KMS-11 (cell line): Measurements from ENCODE around the gene TMEM106B.

Source experiments
- H2AFZ ChIP-seq: fragments of 200-600 bp; sonication (generic); 2 replicates; pipeline ENCODE4 v1.6.1; 2016; ENCODE audit warnings: antibody characterized with exemption, mixed run types, low read depth
- H3K27ac ChIP-seq: fragments of 200-600 bp; sonication (generic); 2 replicates; pipeline ENCODE4 v1.6.1; 2016; ENCODE audit warnings: mild to moderate bottlenecking, mixed run types
- H3K27me3 ChIP-seq: fragments of 200-600 bp; sonication (generic); 2 replicates; pipeline ENCODE4 v1.6.1; 2017; ENCODE audit warnings: mild to moderate bottlenecking, low read depth, mixed run types, moderate library complexity; ENCODE audit not compliant: insufficient read depth
- H3K36me3 ChIP-seq: fragments of 200-600 bp; sonication (generic); 2 replicates; pipeline ENCODE4 v1.6.1; 2017; ENCODE audit warnings: mild to moderate bottlenecking, mixed run types; ENCODE audit not compliant: insufficient read depth
- H3K4me1 ChIP-seq: fragments of 200-600 bp; sonication (generic); 2 replicates; pipeline ENCODE4 v1.6.1; 2016; ENCODE audit warnings: mild to moderate bottlenecking, low read depth, mixed run types; ENCODE audit not compliant: poor library complexity, severe bottlenecking
- H3K4me2 ChIP-seq: fragments of 200-600 bp; sonication (generic); 2 replicates; pipeline ENCODE4 v1.7.0; 2016; ENCODE audit warnings: mild to moderate bottlenecking, mixed run types
- H3K4me3 ChIP-seq: fragments of 200-600 bp; sonication (generic); IDR thresholded peaks from 2 replicates; pipeline ENCODE4 v1.6.1; 2017; ENCODE audit warnings: low read depth, low read length, mixed read lengths; ENCODE audit not compliant: insufficient read depth
- H3K79me2 ChIP-seq: fragments of 200-600 bp; sonication (generic); 2 replicates; pipeline ENCODE4 v1.6.1; 2016; ENCODE audit warnings: low read depth, mixed run types; ENCODE audit not compliant: insufficient read depth
- H3K9ac ChIP-seq: fragments of 200-600 bp; sonication (generic); 2 replicates; pipeline ENCODE4 v1.6.1; 2016; ENCODE audit warnings: mild to moderate bottlenecking, mixed run types
- H4K20me1 ChIP-seq: fragments of 200-600 bp; sonication (generic); 2 replicates; pipeline ENCODE4 v1.6.1; 2016; ENCODE audit warnings: mild to moderate bottlenecking, mixed run types; ENCODE audit not compliant: insufficient read depth
- TF ChIP-seq, protein P1 (sequence below): fragments of 200-600 bp; sonication (generic); conservative IDR thresholded peaks from 2 replicates; pipeline ENCODE4 v1.6.1; 2017; ENCODE audit warnings: low read depth, mild to moderate bottlenecking, antibody characterized with exemption, low read length, moderate library complexity, mixed read lengths

TMEM106B gene

DNA sequence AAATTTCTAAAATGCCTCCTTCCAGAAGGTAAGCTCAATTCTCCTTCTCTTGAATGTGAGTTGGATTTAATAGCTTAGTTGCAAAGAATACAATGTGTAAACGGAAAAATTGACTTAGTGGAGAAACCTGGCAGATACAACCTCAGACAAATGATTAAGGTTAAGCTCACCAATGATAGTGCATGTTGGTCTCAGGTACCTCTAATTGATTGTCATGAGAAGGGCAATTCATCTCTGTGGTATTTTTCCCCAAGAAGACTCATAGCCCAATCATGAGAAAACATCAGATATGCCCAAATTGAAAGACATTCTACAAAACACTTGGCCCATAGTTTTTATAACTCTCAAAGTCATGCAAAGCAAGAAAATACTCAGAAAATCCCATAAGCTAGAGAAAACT lies 36.2 kb upstream of the TMEM106B start:
- TF ChIP-seq, protein P1, sequence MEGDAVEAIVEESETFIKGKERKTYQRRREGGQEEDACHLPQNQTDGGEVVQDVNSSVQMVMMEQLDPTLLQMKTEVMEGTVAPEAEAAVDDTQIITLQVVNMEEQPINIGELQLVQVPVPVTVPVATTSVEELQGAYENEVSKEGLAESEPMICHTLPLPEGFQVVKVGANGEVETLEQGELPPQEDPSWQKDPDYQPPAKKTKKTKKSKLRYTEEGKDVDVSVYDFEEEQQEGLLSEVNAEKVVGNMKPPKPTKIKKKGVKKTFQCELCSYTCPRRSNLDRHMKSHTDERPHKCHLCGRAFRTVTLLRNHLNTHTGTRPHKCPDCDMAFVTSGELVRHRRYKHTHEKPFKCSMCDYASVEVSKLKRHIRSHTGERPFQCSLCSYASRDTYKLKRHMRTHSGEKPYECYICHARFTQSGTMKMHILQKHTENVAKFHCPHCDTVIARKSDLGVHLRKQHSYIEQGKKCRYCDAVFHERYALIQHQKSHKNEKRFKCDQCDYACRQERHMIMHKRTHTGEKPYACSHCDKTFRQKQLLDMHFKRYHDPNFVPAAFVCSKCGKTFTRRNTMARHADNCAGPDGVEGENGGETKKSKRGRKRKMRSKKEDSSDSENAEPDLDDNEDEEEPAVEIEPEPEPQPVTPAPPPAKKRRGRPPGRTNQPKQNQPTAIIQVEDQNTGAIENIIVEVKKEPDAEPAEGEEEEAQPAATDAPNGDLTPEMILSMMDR, result no peak
- Histone ChIP-seq H3K27me3 (no peaks in the 10 kb centered on the region), H3K9ac (no peak overlapping the region), H3K27ac (no peak overlapping the region), H3K4me1 (no peaks in the 10 kb centered on the region), H4K20me1 (no peaks in the 10 kb centered on the region), H3K79me2 (no peaks in the 10 kb centered on the region), H3K4me3 (no peak overlapping the region), H3K36me3 (no peaks in the 10 kb centered on the region), H2AFZ (no peak overlapping the region), H3K4me2 (no peak overlapping the region)

DNA sequence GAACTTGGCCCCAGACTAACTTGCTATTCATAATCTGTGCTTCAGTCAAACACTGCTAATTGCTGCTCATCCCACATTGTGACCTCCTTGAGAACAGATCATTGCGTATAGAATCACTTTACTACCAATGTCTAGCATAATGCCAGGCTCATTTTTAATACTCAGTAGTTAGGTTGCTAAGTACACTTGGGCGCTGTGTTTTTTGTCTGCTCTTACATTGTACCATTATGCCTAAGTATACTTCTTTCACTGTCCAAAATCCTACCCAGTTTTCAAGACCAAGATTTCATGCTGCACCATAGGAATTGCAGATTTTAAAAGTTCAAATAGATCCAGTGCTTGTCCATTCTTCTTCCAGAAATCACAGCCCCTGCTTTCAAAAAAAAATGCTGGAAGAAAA lies 32.8 kb upstream of the TMEM106B start:
- Histone ChIP-seq H3K4me2 (no peak overlapping the region), H3K4me1 (no peaks in the 10 kb centered on the region), H3K4me3 (no peak overlapping the region), H2AFZ (no peak overlapping the region), H3K27ac (no peak overlapping the region), H3K36me3 (no peaks in the 10 kb centered on the region), H3K27me3 (no peaks in the 10 kb centered on the region), H3K9ac (no peak overlapping the region), H4K20me1 (no peaks in the 10 kb centered on the region), H3K79me2 (no peaks in the 10 kb centered on the region)
- TF ChIP-seq, protein P1, result no peak

GRCh38 chr7:12194426-12194825 lies 16.7 kb upstream of the TMEM106B start:
- Histone ChIP-seq H2AFZ (no peak overlapping the region), H3K27ac (no peak overlapping the region), H3K27me3 (no peaks in the 10 kb centered on the region), H4K20me1 (no peaks in the 10 kb centered on the region), H3K36me3 (no peaks in the 10 kb centered on the region), H3K79me2 (no peaks in the 10 kb centered on the region), H3K4me2 (no peak overlapping the region), H3K4me1 (no peaks in the 10 kb centered on the region), H3K9ac (no peak overlapping the region), H3K4me3 (no peak overlapping the region)
- TF ChIP-seq, protein P1, result no peak

GRCh38 chr7:12196386-12196785 lies 14.7 kb upstream of the TMEM106B start:
- Histone ChIP-seq H3K36me3 (no peaks in the 10 kb centered on the region), H4K20me1 (no peaks in the 10 kb centered on the region), H3K9ac (no peak overlapping the region), H3K79me2 (no peaks in the 10 kb centered on the region), H3K4me1 (no peaks in the 10 kb centered on the region), H3K4me2 (no peak overlapping the region), H3K4me3 (no peak overlapping the region), H3K27ac (no peak overlapping the region), H3K27me3 (no peaks in the 10 kb centered on the region), H2AFZ (no peak overlapping the region)
- TF ChIP-seq, protein P1, result no peak
